ENCODE measurements around the gene MAP1S.
"Not testable (repeated sequence)": the region's sequence is repeated elsewhere in the genome, so short reads cannot be mapped to it uniquely, and the experiment has no call there.

Gene MAP1S

GRCh38 chr19:17765069-17765618 is 45.9 kb downstream of the MAP1S start:
- DNase-seq, result no peak

- no peak for DNase-seq
These were observed 47.4 kb downstream of the MAP1S start for GRCh38 chr19:17766543-17767131.

- DNase-seq, result no peak
These were observed 48.3 kb downstream of the MAP1S start for GRCh38 chr19:17767559-17767958.

- no peak for DNase-seq
These were observed 51.3 kb downstream of the MAP1S start for GRCh38 chr19:17770613-17771012.

GRCh38 chr19:17772172-17772571 is 52.9 kb downstream of the MAP1S start:
- no peak for DNase-seq

- DNase-seq, result no peak
These were observed 56.1 kb downstream of the MAP1S start for GRCh38 chr19:17775245-17775927.

- no peak for DNase-seq
These were observed 56.9 kb downstream of the MAP1S start for GRCh38 chr19:17775991-17776803.

GRCh38 chr19:17777840-17778239 is 58.6 kb downstream of the MAP1S start:
- not testable (repeated sequence) for DNase-seq

- no peak for DNase-seq
These were observed 59.1 kb downstream of the MAP1S start for GRCh38 chr19:17778251-17778967.

GRCh38 chr19:17778968-17779929 is 60.0 kb downstream of the MAP1S start:
- no peak for DNase-seq

GRCh38 chr19:17780781-17781180 is 61.5 kb downstream of the MAP1S start:
- no peak for DNase-seq

- not testable (repeated sequence) for DNase-seq
These were observed 64.4 kb downstream of the MAP1S start for GRCh38 chr19:17783721-17784120.

All from NCI-H2081 treated with DMSO at 0.1 percent for 48 hours (cell line).